ENCODE data around the gene SLC6A11.

SLC6A11 gene

DNA sequence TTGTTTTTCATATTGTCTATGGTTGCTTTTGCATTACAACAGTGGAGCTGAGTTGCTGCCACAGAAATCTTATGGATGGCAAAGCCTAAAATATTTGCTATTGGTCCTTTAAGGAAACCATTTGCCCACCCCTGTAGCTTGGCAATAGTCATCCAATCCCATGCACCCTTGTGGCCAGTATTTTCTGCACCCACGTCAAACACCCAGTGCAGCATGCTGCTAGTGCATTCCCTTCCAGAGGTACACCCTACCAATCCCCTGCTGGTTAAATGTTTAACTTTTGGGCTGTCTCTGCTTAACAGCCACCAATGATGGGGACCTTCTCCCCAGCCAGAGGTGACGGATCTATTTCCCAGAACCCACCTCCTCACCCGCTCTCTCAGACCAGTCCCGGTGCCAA, 23.8 kb upstream of the SLC6A11 start:
- no peak for DNase-seq

DNA sequence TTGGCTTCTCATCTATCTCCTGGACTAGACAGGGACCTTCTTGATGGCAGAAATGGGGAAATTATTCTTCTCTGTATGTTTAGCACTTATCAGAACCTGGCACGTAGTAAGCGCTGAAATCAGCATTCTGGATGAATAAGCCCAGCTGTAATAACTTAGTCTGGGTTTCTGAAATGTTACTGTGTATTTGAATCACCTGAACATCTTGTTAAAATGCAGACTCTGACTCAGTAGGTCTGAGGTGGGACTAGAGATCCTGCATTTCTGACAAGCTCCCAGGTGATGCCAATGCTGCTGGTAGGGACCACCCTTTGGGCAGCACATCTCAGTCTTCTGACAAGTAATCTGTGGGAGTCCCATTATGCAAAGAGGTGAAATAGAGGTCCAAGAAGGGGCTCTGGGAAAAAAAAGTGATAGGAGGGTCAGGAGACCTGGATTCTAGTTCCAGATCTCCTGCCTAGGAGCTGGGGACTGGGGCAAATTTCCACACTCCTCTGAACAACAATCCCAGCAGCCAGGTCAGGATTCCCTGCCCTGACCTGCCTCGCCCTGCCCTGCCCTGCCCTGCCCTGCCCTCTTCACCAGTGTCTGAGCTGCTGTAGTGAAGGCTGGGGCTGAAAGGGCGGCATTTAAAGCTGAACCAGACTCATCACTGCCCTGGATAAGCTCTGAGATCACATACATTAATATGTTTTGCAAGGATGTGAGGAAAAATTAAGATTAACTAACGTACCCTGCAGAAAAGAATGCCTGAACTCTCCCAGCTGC, 17.2 kb upstream of the SLC6A11 start:
- DNase-seq: no peak

DNA sequence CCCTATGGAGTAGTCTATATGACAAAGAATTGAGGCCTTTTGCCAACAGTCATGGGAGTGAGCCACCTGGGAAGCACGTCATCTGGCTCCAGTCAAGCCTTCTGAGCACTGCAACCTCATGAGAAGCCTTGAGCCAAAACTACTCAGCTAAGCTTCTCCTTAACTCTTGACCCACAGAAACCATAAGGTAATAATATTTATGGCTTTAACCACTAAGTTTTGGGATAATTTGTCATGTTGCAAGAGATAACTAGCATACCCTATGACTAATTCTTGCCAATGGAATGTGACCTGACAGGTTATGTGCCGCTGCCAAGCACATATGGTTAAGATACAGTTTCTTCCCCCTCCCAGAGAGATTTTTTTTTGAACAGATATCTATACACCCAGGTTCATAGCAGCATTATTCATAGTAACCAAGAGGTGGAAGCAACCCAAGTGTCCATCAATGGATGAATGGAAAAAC, 11.8 kb upstream of the SLC6A11 start:
- DNase-seq: no peak

DNA sequence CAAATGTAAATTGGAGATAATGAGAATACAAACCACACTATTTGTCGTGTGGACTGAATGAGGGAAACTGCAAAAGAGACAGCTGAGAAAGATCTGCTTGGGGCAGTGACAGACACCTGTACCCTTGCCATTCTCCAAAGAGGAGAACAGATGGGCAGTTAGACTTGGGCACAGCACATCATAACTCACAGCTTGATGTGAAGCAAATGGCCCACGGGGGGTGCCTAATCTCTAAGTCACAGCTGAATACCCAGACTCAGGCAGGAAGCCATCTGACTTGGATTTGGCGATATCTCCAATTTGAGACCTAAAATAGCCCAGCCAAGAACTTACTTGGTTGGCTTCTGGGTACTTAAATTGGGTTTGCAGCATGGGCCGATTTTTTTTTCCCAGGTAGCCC, 10.0 kb upstream of the SLC6A11 start:
- no peak for DNase-seq

GRCh38 chr3:10808130-10808735, 7.8 kb upstream of the SLC6A11 start:
- no peak for DNase-seq

DNA sequence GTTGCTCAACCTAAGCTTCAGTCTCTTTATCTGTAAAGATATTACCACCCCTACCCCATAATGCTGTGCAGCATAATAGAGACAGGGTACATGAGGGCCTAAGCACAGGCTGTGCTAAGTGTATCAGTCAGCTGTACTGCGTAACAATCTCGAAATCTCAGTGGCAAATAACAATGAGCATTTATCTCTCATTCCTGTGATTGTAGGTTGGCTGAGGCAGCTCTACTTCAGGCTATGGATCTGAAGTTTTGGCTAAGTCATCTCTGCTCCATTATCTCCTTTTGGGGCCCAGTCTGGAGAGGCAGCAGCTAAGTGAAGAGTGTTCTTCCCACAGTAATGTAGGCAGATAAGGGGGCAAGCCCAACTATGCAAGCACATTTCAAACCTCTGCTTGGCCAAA, 7.1 kb upstream of the SLC6A11 start:
- DNase-seq: no peak

- DNase-seq: no peak
Observed at GRCh38 chr3:10810376-10810775, 5.7 kb upstream of the SLC6A11 start.

DNA sequence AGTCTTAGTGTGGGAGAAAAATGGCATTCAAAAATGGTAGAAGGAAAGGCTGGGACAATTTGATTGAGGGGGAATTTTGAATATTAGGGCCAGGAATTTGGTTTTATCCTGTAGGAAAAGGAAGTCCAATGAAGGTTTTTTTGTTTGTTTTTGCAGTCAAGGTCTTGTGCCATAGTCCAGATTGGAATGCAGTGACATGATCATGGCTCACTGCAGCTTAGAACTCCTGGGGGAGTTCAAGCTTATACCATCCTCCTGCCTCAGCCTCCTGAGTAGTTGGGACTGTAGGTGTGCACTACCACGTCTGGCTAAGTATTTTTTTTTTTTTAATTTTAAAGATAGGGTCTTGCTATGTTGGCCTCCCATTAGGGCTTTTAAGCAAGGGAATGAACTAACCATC, 2.6 kb upstream of the SLC6A11 start:
- DNase-seq: no peak

DNA sequence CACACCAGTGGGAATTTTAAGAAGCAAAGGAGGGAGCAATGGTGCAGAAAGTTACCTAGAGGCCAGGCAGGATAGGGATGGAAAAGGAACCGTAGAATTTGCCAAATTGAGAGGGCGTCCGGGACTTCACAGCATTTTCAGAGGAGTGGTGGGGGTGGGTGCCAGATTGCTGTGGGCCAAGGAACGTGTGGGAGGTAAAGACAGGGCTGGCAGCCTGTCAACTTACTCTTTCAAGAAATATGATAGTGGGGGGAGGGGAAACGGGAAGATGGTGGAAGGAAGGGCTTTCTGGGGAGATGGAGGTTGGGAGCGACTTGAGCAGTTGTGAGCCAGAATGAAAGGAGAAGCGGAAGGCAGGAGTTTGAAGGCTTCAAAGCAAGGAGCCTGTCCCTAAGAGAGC, 1.4 kb upstream of the SLC6A11 start:
- no peak for DNase-seq

GRCh38 chr3:10815487-10815886, 541 bp upstream of the SLC6A11 start:
- DNase-seq: no peak

GRCh38 chr3:10816863-10817253, 830 bp downstream of the SLC6A11 start:
- DNase-seq: no peak

- DNase-seq: no peak
Observed at GRCh38 chr3:10817506-10817905, 1.5 kb downstream of the SLC6A11 start.

- DNase-seq: no peak
Observed at GRCh38 chr3:10822055-10822454, 6.0 kb downstream of the SLC6A11 start.

- no peak for DNase-seq
Observed at GRCh38 chr3:10822708-10823515, 6.9 kb downstream of the SLC6A11 start.

- no peak for DNase-seq
Observed at GRCh38 chr3:10823516-10823818, 7.4 kb downstream of the SLC6A11 start.

DNA sequence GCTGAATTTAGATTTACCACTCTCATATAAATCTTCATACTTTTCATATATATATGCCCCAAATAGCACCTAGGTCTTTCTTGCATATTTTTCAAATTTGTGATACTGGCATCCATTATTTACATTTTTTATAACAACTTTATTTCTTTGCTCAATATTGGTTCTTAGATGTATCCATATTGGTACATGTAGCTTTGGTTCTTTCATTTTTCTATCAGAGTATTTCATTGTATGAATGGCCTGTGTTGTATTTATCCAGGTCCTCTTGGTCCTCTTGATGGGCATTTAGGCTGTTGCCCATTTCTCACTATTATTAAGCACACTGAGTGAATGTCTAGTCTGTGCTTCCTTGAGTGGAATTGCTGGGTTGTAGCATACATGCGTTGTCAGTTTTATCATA, 8.4 kb downstream of the SLC6A11 start:
- DNase-seq: no peak

- DNase-seq: no peak
Observed at GRCh38 chr3:10833855-10834414, 17.9 kb downstream of the SLC6A11 start.

DNA sequence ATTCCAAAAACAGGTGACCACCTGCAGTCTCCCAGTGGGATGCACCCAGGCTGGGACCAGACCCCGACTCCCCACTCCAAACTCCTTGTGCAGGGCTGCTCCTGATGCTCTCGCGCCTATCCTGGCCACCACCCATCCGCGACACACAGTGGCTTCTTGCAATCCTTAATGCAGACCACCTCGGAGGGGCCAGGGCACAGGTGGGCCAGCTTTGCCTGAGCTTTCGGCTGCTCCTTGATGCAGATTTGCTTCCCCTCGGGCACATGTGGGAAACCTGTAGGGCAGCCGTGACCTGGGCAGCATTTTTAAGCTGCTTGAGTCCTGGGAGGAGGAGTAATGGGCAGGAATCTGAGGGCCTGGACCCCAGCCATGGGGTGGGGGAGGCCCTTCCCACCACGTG, 18.9 kb downstream of the SLC6A11 start:
- no peak for DNase-seq

DNA sequence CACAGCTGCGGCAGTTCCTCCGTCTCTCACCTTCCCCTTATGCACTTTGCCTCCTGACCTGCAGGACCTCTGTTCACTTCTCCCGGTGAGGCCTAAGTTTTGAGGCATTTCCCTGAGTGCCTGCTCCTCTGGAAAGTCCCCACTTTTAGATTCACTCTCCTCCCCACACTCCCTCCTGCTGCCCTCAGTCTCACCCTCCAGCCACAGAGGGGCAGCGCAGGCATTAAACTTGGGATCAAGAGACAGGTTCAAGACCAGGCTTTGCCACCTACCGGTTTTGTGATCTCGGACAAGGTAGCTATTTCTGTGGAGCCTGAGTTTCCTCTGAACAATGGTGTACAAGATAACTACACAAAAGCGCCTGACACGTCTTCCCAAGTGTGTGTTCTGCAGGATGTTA, 19.4 kb downstream of the SLC6A11 start:
- DNase-seq: no peak

GRCh38 chr3:10836676-10837075, 20.6 kb downstream of the SLC6A11 start:
- DNase-seq: no peak

DNA sequence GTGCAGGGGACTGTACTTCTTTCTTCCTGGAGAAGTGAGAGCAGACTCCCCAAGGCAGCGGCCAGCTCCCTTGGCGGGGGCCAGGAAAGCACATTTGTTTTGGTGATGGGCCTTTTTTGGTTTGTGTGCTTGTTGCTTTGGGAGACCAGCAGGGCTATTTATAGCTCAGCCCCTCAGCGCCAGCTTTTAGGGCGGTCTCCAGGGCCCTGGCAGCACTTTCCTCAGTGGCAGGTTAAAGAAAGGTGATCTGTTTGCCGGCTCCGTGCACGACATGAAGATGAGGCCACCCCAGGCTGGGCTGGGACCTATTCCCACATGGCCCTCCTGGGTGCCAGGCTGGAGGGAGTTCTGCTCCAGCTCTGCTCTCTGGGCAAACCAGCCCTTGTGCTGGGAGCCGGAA, 21.8 kb downstream of the SLC6A11 start:
- DNase-seq: no peak

DNA sequence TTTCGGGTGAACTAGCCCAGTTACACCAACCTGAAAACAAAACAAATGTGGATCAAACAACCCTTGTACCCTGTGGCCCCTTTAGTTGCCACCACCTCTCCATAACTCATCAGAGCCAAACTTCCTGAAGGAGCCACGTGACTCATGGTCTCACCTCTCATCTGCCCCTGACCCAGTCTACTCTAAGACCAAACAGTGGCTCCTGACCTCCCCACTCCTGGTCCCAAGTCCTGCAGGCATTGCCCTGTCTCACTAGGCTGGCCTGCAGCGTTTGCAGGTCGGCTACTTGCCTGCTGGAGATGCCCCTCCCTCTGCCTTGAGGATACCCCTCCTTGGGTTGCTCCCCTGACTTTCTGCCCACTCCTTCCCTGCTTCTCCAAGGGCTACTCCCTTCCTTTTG, 23.1 kb downstream of the SLC6A11 start:
- no peak for DNase-seq

DNA sequence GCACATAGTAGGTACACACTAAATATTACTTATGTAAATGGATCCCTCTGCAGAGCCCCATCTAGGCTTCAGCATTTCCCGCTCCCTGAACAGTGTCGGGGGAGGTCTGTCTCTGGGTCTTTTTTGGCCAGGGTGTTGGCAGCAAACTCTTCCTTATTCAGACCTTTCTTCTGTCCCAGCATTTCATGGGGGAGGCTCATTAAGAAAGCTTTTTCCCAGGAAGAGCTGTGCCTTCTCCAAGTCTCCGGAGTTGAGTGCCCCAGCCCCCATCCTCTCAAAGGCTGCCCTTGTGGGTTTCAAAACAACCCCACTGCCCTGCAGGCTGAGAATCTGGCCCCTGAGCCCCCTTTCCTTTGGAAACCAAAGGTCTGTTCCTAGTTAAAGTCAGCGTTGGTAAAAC, 25.1 kb downstream of the SLC6A11 start:
- no peak for DNase-seq

- DNase-seq: no peak
Observed at GRCh38 chr3:10843378-10843777, 27.4 kb downstream of the SLC6A11 start.
